B cell (primary cell): ENCODE data around the gene TPP2. TPM values are rescaled to one million over a fixed set of nuclear protein-coding genes. Genes with fewer than 3 reads are reported as not detected.

Source experiments
- ATAC-seq: fragments of 200-7000 bp; cut with Tn5 transposase; one replicate; pipeline ENCODE4 v1.10.0; 2021; ENCODE audit warnings: low read depth, mild to moderate bottlenecking, moderate number of reproducible peaks, moderate library complexity
- CTCF ChIA-PET: fragments of 350-600 bp; sonication (Branson Sonifier 250); formaldehyde crosslinking; loops from one replicate; lab custom pipeline; 2021; ENCODE audit warnings: antibody characterized with exemption, inconsistent platforms; lab: Charles Lee
- POLR2A ChIA-PET: fragments of 350-600 bp; sonication (Branson Sonifier 250); formaldehyde crosslinking; loops from one replicate; lab custom pipeline; 2021; ENCODE audit warnings: antibody characterized with exemption; lab: Charles Lee
- DNase-seq: peaks from one replicate; pipeline ENCODE4 v3.0.0; 2013
- H2AFZ ChIP-seq: 2 replicates; pipeline ENCODE4 v1.6.1; 2012; ENCODE audit warnings: mild to moderate bottlenecking, low read depth, low read length; ENCODE audit not compliant: insufficient read depth, poor library complexity, severe bottlenecking
- H3K27ac ChIP-seq, 2 donors: 1 replicate in 1 of 2; 2 replicates in 1 of 2; pipeline ENCODE4 v1.5.1; 2012 to 2013; ENCODE audit warnings: low read length in 2 of 2, mild to moderate bottlenecking in 2 of 2, moderate library complexity in 1 of 2
- H3K27me3 ChIP-seq, 4 experiments: fragments of 200-600 bp in 1 of 4; sonication (generic) in 1 of 4; replicated peaks in 1 of 4; 1 replicate in 2 of 4; 2 replicates in 2 of 4; pipeline versions ENCODE4 v1.6.1 to v1.7.0; 2013 to 2016; ENCODE audit warnings: low read length in 3 of 4, mild to moderate bottlenecking in 2 of 4, mixed read lengths in 1 of 4, moderate library complexity in 1 of 4; ENCODE audit not compliant: insufficient read depth in 4 of 4, control insufficient read depth in 3 of 4; ENCODE audit errors: control extremely low read depth in 1 of 4
- H3K36me3 ChIP-seq, 2 experiments: replicated peaks in 1 of 2; 1 replicate in 1 of 2; 2 replicates in 1 of 2; pipeline versions ENCODE4 v1.6.1 to v1.7.1; 2013; ENCODE audit warnings: low read length in 1 of 2; ENCODE audit not compliant: insufficient read depth in 2 of 2, control insufficient read depth in 1 of 2; ENCODE audit errors: control extremely low read depth in 1 of 2, extremely low read depth in 1 of 2
- H3K4me1 ChIP-seq, 2 donors: fragments of 200-600 bp in 1 of 2; sonication (generic) in 1 of 2; 1 replicate in 1 of 2; 2 replicates in 1 of 2; pipeline versions ENCODE4 v1.5.1 to v1.6.1; 2013 to 2017; ENCODE audit warnings: low read length in 2 of 2; ENCODE audit not compliant: control insufficient read depth in 2 of 2, insufficient read depth in 2 of 2
- H3K4me2 ChIP-seq: replicated peaks from 2 replicates; pipeline ENCODE3; 2012; ENCODE audit warnings: mild to moderate bottlenecking, low read depth, low read length; ENCODE audit not compliant: poor library complexity, severe bottlenecking
- H3K4me3 ChIP-seq, 5 experiments: fragments of 200-600 bp in 1 of 5; sonication (generic) in 1 of 5; 1 replicate in 3 of 5; 2 replicates in 2 of 5; pipeline versions ENCODE4 v1.5.1 to v1.7.0; 2011 to 2016; ENCODE audit warnings: low read length in 4 of 5, mild to moderate bottlenecking in 4 of 5, low read depth in 2 of 5, control low read depth in 1 of 5, moderate library complexity in 1 of 5; ENCODE audit not compliant: insufficient read depth in 1 of 5; ENCODE audit errors: control extremely low read depth in 1 of 5, extremely low read depth in 1 of 5
- H3K79me2 ChIP-seq: fragments of 200-600 bp; sonication (generic); one replicate; pipeline ENCODE4 v1.6.0; 2016; ENCODE audit warnings: low read length; ENCODE audit not compliant: control insufficient read depth, insufficient read depth
- H3K9ac ChIP-seq: fragments of 200-600 bp; sonication (generic); 2 replicates; pipeline ENCODE4 v1.6.1; 2017; ENCODE audit warnings: mild to moderate bottlenecking, low read length, moderate library complexity
- H3K9me3 ChIP-seq, 3 donors: one replicate each; pipeline versions ENCODE4 v1.6.1 to v1.7.1; 2013; ENCODE audit warnings: low read length in 2 of 3; ENCODE audit not compliant: control insufficient read depth in 2 of 3, insufficient read depth in 1 of 3; ENCODE audit errors: control extremely low read depth in 1 of 3
- H4K20me1 ChIP-seq: 2 replicates; pipeline ENCODE4 v1.6.0; 2012; ENCODE audit warnings: mild to moderate bottlenecking, low read length; ENCODE audit not compliant: insufficient read depth, control insufficient read depth, poor library complexity, severe bottlenecking
- H3K27ac Mint-ChIP-seq: one replicate; pipeline ENCODE4 v1.8.0; 2021; ENCODE audit warnings: mixed read lengths
- H3K27me3 Mint-ChIP-seq: one replicate; pipeline ENCODE4 v1.8.0; 2021; ENCODE audit warnings: mixed read lengths
- H3K4me1 Mint-ChIP-seq: one replicate; pipeline ENCODE4 v1.8.0; 2021; ENCODE audit warnings: mixed read lengths
- H3K4me3 Mint-ChIP-seq: one replicate; pipeline ENCODE4 v1.8.0; 2021; ENCODE audit warnings: mixed read lengths
- H3K9me3 Mint-ChIP-seq: one replicate; pipeline ENCODE4 v1.8.0; 2022; ENCODE audit warnings: mixed read lengths; ENCODE audit not compliant: insufficient read depth
- EZH2 ChIP-seq: IDR thresholded peaks from 2 replicates; pipeline ENCODE4 v1.6.1; 2012; ENCODE audit warnings: borderline replicate concordance, low read depth, mild to moderate bottlenecking, moderate library complexity, low read length; ENCODE audit not compliant: insufficient read depth, poor library complexity, severe bottlenecking
- WGBS: methylation state at CpG from one replicate; pipeline ENCODE4 v1.1.5; 2013; ENCODE audit warnings: missing lambda C conversion rate; ENCODE audit not compliant: insufficient coverage; 5-methylcytosine and 5-hydroxymethylcytosine counted together
- intact Hi-C: fragments of 100-400 bp; cut with micrococcal nuclease; formaldehyde crosslinking; loops from one replicate; pipeline ENCODE4 v1.10.0; 2022
- polyA plus RNA-seq: library from polyadenylated mRNA; depleted of rRNA; stranded (reverse); fragments of >200 nt; gene quantifications from 2 replicates; pipeline ENCODE4 v1.2.3, GENCODE V29; 2012
- total RNA-seq, 2 donors: library from RNA; stranded (reverse); fragments of 120-200 nt in 1 of 2; gene quantifications; 1 replicate in 1 of 2; 2 replicates in 1 of 2; pipeline versions ENCODE4 v1.2.3 to v1.2.4, GENCODE V29; 2013 to 2022
- TF ChIP-seq, protein P1 (sequence below): fragments of 200-600 bp; IDR thresholded peaks from one replicate; pipeline ENCODE4 v1.8.0; 2022; ENCODE audit warnings: antibody characterized with exemption, mild to moderate bottlenecking

TPP2 gene
- total and polyA plus RNA-seq, 2 donors (not counting 1 experiment from before 2014, with no cell fraction given) = 22.1 to 51.1 TPM

DNA sequence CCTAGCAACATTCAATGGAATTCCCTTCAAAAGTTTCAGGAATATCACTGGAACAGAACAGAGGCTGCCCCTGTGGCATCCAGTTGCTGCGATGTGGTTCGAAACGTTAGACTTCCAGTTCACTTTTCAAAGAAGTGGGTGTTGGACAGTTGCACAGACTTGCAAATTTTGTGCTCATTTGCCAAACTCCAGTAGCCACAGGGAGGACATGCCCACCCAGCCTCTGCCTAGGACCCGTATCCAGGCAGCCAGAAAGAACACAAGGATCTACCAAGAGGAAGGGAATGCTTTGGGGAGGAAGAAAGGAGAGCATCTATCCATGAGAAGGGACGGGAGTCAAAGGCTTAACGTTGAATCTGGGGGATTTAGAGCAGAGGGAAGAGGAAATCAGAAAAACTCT, 98.2 kb downstream of the TPP2 start, which contains the start of gene METTL21C:
Gene METTL21C, minus strand, starts transcription at position 108 of the 400 bp plus-strand sequence. CDS start 546 bp downstream, outside the sequence.
- Histone ChIP-seq H3K27ac (no peak within 1 kb of the TSS), H3K4me1 (no peaks in the 10 kb centered on the region), H3K9me3 (peaks cover 0 to 9% (median 0%) of the 10 kb centered on the region in 3 donors), H3K79me2 (no peaks in the 10 kb centered on the region), H3K27me3 (peaks cover 0 to 11% (median 2%) of the 10 kb centered on the region in 4 experiments), H3K36me3 (no peaks in the 10 kb centered on the region), H3K4me2 (no peak within 1 kb of the TSS), H3K9ac (no peak within 1 kb of the TSS), H2AFZ (no peak within 1 kb of the TSS), H4K20me1 (no peaks in the 10 kb centered on the region), H3K4me3 (no peak within 1 kb of the TSS)
- intact Hi-C loops = no loop called here
- TF ChIP-seq EZH2 = no peak
- TF ChIP-seq, protein P1, sequence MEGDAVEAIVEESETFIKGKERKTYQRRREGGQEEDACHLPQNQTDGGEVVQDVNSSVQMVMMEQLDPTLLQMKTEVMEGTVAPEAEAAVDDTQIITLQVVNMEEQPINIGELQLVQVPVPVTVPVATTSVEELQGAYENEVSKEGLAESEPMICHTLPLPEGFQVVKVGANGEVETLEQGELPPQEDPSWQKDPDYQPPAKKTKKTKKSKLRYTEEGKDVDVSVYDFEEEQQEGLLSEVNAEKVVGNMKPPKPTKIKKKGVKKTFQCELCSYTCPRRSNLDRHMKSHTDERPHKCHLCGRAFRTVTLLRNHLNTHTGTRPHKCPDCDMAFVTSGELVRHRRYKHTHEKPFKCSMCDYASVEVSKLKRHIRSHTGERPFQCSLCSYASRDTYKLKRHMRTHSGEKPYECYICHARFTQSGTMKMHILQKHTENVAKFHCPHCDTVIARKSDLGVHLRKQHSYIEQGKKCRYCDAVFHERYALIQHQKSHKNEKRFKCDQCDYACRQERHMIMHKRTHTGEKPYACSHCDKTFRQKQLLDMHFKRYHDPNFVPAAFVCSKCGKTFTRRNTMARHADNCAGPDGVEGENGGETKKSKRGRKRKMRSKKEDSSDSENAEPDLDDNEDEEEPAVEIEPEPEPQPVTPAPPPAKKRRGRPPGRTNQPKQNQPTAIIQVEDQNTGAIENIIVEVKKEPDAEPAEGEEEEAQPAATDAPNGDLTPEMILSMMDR = no peak
- DNase-seq (no peak), ATAC-seq (no peak)
- POLR2A ChIA-PET = no interaction called here
- CTCF ChIA-PET = no interaction called here
- Mint-ChIP-seq H3K4me1 (no peaks in the 10 kb centered on the region), H3K27me3 (peaks cover 65% of the 10 kb centered on the region), H3K4me3 (no peak within 1 kb of the TSS), H3K27ac (no peak within 1 kb of the TSS), H3K9me3 (peaks cover 4% of the 10 kb centered on the region)
- 95% methylated on average over 2 of the region's 6 CpGs for WGBS

DNA sequence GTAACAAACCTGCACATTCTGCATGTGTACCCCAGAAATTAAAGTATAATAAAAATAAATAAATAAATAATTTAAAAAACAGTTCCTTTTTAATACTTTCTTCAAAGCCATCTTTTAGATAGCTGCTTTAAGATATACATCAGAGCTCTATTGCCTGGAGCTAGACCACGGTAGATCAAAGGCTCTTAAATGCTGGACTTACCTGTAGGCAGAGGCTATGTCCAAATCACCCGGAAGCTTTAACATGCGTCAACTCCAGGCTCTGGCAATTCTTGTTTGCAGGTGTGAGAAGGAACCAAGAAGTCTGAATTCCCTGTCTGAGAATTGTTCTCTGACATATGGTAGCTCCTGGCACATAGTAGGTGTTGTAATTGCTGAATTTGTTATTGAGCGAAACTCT, 99.7 kb downstream of the TPP2 start:
- ATAC-seq (no peak), DNase-seq (no peak)
- no peaks in the 10 kb centered on the region for H3K4me1 ChIP-seq
- peaks cover 0 to 11% (median 2%) of the 10 kb centered on the region in 4 experiments for H3K27me3 ChIP-seq
- WGBS = 95% methylated on average over 4 of the region's 4 CpGs
- Mint-ChIP-seq H3K27ac (no peak overlapping the region), H3K9me3 (peaks cover 4% of the 10 kb centered on the region), H3K4me3 (no peak overlapping the region), H3K27me3 (peaks cover 60% of the 10 kb centered on the region), H3K4me1 (no peaks in the 10 kb centered on the region)
- no peaks in the 10 kb centered on the region for H3K79me2 ChIP-seq
- no peaks in the 10 kb centered on the region for H4K20me1 ChIP-seq
- no peak overlapping the region for H3K9ac ChIP-seq
- POLR2A ChIA-PET = no interaction called here
- intact Hi-C loops = no loop called here
- no peak for TF ChIP-seq EZH2
- TF ChIP-seq, protein P1 = no peak
- H3K4me2 ChIP-seq = no peak overlapping the region
- peaks cover 0 to 9% (median 0%) of the 10 kb centered on the region in 3 donors for H3K9me3 ChIP-seq
- CTCF ChIA-PET = no interaction called here
- no peak overlapping the region for H3K4me3 ChIP-seq
- no peak overlapping the region for H3K27ac ChIP-seq
- H3K36me3 ChIP-seq = no peaks in the 10 kb centered on the region
- no peak overlapping the region for H2AFZ ChIP-seq
